Measurements from ENCODE around the gene ADRM1.

ADRM1 gene

DNA sequence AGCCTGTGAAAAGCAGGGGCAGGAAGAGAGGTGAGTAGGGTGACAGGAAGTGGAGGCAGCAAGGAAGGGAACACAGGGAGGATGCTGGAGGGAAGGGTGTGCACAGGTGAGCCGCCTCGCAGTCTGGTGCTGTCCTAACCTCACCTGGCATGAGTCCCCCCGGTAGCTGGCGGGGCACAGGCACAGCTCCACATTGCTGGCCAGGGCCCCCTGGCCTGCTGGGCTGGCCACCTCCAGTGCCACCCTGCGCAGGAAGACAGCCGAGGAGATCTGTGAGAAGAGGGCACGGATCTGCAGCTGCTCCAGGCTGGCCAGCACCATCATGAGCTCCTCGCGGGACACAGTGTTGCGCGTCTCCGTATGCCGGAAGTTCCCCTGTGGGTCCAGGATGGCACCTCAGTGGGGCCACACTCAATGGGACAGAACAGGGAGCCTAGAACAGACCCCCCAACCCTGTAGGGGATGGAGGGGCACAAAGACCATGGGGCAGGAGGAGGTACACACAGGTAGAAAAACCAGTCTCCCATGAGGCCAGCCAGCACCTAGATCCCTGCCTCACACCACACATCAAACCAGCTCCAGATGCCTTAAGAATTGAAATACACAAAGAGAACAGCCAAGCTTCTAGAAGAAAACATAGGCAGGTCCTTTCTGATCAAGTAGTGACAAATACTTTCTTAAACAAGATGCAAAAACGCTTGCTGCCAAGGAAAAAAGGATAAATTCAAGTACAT lies 22.5 kb downstream of the ADRM1 start:
- no peak for DNase-seq (ENCODE audit: low spot score)

DNA sequence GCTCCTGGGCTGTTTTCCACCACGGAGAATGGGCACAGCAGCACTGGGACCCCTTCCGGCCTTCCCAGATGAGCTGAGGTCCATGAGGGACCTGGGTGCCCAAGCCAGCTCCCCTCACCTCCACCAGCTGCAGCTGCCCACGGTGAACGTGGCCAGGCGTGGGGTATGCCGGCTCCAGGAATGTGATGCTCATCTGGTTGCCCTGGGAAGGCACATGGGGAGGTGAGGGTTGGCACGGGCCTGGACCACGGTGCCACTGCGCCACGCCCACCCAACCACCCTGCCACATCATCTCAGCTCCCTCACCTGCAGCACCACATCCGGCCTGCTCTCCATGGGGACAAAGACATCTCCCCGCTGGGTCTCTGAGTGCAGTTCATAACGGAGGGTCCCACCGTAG lies 23.8 kb downstream of the ADRM1 start:
- DNase-seq (ENCODE audit: low spot score): no peak

DNA sequence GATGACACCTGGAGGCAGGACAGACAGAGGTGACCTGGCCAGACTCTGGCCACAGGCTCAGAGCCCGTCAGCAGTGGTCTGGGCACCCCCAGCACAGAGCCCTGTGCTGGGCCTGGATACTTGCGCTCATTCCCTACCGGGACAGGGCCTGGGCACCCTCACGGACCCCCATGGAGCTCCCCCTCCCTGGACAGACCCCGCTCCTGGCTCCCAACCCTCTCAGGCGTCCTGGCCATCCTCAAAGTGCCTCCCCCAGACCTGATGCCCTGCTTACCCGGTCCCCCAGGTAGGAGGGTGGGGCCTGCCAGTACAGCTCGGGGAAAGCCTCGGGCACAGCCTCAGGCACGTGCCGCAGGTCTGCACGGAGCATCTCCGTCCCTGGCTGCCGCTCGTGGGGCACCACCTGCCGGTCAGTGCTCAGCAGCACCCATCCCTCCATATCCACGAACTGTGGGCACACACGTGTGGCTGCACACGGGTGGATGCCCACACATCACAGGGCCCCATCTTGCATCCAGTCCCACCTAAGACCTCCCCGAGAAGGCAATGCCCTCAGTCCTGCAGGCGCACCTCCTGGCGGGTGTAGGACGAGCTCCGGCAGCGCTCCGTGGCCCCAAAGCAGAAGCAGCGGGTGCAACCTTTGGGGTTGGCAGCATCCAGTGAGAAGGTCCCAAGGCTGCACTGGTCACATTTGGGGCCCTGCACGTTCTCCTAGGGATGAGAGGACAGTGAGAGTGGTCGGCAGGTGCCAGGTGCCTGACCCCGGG lies 24.3 kb downstream of the ADRM1 start:
- no peak for DNase-seq (ENCODE audit: low spot score)

DNA sequence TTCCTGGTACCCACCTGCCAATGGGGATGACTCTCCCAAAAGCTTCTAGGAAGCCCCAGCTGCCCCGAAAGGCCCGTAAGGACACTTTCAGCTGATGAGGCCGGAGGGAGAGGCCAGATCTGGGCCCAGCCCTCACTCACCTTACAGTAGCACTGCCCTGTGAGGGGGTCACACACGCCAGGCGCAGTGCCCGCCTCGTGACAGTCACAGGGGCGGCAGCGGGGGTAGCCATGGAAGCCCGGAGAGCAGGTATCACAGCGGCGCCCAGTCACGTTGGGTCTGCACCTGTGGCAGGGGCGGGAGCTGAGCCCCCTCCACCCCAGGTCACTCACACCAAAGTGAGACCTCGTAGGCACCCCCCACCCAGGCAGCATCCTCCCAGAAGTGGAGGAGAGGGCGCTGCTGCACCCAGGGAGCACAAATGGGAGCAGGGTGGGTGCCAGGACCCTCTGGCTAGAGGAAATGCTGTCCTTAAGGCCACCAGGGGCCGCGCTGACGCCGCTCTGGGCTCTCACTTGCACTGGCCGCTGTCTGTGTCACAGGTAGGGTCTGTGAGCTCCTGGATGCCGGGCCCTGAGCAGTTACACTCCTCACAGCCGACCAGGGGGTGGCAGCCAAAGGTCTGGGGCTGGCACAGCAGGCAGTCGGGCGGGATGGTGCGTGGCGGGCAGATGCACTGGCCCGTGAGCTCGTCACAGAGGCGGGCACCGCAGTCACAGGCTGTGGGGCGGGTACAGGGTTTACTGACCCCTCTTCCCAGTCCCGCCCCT lies 25.1 kb downstream of the ADRM1 start:
- DNase-seq (ENCODE audit: low spot score): no peak

DNA sequence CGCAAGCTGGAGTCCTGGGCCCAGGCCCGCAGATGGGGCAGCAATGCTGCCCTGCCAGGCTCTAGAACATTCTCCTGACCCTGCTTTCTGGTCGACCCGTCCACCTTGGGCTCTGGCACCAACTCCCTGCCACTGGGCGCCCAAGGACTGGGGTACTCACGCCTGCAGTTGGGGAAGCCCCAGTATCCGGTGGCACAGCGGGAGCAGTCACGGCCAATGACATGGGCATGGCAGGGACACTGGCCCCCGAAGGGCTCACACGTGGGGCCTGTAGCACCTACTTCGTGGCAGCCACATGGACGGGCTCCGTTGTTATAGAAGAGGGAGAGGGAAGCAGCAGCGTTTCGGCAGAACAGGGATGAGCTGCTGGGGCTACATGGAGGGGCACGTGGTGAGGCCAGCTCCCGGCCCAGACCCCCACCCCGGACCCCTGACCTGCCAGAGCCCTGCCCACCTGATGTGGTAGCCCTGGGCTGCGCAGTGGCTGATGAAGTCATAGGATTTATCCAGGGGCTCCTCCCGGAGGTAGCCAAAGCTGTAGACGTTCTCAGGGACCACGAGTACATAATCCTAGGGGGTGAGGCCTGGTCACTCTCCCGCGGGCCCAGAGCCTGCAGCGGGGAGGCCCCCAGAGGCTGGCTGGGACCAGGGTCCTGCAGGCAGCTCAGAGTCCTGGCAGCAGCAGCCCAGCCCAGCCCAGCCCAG lies 26.0 kb downstream of the ADRM1 start:
- DNase-seq (ENCODE audit: low spot score): no peak

DNA sequence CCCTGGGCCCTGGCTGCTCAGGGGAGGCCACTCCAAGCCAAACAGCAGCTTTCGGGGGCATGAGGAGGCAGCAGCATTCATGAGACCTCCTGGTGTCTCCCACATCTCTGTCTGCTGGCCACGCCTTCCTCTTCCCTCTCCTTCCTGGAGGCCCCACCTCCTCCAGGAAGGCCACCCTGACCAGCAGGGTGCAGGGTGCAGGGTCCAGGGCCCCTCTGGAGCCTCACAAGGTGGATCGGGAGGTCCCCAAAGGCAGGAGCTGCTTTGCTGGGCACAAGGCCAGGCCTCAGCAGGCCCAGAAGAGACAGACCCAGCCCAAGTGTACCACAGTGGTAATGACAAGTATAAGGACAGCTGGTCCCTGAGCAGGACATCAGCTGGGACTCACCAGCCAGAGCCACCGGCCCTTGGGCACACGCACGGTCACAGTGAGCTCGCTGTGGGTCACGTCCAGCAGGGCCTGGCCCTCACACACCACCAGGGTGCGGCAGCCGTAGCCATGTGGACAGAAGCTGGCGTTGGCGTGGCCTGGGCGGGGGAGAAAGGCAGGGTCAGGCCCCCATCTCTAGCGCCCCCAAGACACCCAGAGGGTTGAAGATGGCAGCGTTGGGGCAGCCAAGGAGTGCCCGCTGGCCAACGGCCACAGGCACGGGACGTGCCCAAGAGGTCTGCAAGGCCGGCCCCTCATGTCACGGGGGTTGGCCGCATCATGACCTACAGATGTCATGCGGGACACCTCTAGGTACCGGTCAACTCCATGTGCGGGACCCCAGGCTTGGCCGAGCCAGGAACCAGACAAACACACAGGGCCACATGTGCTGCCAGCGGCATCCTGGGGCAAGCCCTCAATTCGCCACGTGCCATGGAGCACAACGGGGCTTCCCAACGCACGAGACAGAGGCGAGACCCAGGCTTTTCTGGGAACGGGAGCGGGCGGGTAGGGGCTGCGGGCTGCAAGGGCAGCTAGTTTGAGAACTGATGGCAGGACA lies 26.9 kb downstream of the ADRM1 start:
- DNase-seq (ENCODE audit: low spot score): no peak

DNA sequence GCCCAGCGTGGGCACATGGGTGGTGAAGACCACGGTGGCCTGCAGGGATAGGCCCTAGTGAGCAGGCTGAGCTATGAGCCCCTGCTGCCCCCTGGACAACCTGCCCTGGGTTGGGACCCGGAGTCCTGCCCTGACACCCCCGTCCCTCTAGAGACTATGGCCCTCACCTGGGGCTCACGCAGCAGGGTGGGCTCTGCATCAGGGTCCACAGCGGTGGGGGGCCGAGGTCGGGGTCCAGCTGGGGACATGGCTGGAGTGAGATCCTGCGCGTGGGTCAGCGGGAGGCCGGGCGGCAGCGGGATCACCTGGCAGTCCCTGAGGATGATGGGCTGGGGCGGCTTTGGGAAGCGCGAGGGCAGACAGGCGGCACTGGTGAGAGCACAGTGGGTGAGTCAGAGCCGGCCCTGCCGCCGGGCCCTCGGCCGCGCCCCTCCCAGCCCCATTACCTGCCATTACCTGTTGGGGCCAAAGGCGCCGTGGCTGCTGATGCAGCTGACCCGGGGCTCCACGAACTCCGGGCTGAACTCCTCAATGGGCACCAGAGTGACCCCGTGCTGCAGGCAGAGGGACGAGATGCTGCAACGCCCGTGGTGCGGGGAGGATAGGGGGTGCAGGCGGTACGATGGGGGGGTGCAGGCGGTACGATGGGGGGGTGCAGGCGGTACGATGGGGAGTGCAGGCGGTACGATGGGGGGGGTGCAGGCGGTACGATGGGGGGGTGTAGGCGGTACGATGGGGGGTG lies 27.9 kb downstream of the ADRM1 start:
- DNase-seq (ENCODE audit: low spot score): no peak

DNA sequence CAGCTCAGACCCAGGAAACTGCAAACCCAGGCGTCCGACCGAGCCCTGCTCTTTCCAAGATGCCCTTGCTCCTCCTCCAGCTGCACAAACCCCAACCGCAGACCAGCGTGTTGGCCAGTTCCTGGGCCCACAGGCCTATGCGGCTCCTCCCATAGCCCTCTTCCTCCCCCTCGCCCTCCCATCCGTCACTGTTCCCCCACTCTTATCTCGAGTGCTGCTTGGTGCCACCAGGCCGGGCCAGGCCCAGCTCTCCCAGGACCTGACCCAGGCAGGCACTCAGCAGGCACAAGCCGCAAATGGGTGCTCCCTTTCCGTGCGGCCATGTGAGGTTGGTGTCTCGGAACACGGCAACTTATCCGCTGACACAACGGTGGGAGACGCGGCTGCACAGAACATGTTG lies 28.6 kb downstream of the ADRM1 start:
- DNase-seq (ENCODE audit: low spot score): no peak

DNA sequence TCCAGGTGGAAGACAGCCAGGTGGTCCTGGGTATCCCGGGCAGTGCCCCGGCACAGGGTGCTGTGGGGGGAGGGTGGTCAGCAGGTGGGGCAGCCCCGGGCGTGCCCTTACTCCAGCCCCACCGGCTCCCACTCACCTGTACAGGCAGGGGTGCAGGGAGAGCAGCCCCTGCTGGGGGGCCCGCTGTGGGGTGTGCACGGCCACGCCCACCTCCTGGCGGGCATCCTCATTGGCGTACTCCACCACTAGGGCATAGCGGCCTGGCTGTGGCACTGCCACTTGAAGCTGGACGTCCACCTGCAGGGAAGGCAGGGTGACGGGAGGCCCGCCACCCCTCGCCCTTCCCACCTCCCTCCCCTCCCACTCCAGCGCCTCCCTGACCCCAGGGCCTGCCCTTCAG lies 29.6 kb downstream of the ADRM1 start:
- no peak for DNase-seq (ENCODE audit: low spot score)

DNA sequence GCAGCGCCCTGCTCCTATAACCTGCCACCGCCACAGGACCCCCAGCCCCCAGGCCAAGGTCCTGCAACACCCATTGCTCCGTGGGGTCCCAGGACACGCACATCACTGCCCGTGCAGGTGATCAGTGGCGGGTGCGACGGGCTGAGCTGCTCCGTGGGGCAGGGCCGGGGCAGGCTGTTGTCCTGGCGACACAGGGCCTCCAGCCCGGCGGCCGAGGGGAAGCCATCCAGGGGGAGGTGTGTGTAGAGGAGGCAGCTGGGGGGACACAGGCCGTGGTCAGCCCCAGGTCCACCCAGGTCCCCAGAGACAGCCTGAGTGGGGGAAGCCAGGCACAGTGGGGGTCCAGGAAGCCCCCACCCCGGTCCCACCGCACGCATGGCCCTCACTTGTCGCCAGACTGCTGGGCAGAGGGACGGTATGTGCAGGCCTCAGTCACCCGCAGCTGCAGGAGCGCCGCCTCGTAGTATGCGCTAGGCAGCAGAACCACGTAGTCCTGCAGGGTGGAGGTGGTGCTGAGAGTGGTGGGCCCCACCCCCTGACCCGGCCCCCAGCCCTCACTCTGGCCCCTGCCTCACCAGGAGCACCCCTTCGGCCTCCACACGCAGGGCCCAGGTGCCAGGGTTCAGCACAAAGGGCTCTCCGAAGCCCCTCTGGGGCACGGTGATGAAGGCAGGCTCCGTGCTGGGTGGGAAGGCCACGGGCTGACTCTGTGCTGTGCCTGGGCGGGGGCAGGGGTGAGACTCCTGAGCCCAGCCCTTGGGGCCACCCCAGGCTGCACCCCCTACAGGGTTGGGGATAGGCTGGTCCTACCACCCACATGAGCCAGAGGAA lies 30.4 kb downstream of the ADRM1 start:
- no peak for DNase-seq (ENCODE audit: low spot score)

DNA sequence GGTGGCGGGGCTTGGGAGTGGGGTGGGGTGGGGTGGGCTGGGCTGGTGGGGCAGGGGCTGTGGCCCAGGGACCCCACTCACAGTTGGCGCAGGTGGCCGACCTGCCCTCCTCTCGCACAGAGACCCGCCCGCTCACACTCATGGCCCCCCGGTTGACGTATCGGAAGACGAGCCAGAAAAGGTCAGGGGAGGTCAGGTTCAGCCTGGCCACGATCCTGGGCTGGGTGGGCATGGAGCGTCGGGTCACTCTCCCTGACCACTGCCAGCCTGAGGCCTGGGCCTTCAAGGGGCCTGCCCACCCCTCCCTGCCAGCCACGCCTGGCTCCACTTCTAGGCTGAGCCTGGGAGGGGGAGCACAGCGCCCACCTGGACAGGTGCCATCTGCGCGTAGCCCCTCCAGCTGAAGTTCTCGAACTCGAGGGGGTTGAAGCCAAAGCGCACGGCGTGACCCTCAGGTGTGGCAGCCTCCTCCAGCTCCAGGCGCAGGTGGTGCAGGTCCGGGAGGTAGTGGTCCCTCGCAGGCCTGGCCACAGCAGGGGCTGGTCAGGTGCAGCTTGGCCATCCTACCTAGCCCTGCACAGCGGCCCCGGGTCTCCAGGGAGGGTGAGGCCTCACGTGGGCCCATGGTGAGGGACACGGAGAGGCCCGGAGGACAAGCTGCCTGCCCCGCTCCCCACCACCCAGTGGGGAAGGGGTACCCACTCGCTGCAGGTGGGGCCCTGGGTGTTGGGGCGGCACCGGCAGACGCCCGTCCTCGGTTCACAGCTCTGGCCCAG lies 31.2 kb downstream of the ADRM1 start:
- no peak for DNase-seq (ENCODE audit: low spot score)

DNA sequence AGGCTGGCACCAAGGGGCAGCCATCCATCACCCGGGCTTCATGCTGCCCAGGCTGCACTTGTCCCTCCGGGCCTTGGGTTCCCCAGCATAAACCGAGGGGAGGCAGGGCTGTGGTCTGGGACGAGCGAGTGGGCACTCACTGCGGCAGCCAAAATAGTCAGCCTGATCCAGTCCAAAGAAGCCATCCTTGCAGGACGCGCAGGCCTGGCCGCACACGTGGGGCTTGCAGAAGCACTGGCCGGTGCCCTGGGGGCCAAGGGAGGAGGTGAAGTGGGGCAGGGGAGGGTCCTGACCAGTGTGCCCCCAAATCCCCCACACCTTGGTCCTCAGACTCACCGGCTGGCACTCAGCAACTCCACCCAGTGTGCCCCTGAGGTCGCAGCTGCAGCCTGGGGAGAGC lies 32.1 kb downstream of the ADRM1 start:
- no peak for DNase-seq (ENCODE audit: low spot score)

DNA sequence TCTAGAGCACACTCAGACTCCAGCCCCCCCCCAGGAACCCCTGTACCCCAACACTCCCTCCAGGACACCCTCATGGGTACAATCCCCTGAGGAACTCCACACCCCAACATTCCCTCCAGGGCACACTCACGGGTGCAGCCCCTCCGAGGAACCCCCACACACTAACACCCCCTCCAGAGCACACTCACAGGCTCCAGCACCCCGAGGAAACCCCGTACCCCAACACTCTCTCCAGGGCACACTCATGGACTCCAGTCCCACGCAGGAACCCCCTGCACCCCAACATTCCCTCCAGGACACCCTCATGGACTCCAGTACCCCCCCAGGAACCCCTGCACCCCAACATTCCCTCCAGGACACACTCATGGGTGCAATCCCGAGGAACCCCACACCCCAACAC lies 32.7 kb downstream of the ADRM1 start:
- DNase-seq (ENCODE audit: low spot score): no peak

DNA sequence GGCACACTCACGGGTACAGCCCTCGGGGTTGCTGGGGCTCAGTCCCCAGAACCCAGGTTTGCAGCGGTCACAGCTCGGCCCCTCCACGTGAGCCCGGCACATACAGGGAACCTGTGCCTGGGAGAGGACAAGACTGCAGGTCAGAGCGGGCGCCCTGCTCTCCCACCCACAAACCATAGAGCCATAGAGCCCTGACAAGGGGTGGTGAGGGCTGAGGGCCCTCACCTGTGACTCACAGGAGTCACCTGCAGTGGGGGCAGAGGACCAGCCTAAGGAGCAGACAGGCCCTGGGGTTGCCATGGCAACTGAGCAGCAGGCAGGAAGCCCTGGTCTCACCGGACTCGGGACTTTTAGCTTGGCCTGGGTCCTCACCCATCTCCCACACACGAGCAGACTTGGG lies 33.5 kb downstream of the ADRM1 start:
- no peak for DNase-seq (ENCODE audit: low spot score)

DNA sequence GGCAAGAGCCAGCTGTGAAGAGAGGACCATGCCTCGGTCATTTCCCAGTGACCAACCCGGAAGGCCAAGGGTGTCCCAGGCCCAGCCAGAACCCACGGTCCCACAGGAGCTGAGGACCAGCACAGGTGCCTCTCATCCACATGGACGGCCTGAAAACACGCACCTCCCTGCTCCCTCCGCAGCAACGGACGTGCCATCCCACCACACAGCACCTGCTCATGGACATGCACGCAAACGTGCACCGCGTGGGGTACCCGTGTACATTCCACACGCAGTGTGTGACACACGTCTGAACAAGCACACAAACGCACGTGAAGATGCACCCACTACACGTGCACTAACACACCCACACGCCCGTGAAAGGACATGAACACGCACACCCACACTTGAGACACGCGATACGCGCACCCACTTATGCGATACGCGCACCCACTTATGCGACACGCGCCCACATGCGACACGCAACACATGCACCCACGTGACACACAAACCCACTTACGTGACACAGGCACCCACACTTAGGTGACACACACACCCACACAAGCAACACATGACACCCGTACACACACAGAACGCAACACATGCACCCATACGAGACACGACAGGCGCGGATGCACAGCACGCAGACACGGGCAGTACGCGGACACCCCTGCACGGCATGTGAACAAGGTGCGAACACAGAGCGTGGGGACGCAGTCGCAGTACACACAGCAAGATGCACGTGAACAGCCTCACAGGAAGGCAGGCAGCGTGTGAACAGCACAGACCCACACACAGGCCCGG lies 34.2 kb downstream of the ADRM1 start:
- DNase-seq (ENCODE audit: low spot score): no peak

DNA sequence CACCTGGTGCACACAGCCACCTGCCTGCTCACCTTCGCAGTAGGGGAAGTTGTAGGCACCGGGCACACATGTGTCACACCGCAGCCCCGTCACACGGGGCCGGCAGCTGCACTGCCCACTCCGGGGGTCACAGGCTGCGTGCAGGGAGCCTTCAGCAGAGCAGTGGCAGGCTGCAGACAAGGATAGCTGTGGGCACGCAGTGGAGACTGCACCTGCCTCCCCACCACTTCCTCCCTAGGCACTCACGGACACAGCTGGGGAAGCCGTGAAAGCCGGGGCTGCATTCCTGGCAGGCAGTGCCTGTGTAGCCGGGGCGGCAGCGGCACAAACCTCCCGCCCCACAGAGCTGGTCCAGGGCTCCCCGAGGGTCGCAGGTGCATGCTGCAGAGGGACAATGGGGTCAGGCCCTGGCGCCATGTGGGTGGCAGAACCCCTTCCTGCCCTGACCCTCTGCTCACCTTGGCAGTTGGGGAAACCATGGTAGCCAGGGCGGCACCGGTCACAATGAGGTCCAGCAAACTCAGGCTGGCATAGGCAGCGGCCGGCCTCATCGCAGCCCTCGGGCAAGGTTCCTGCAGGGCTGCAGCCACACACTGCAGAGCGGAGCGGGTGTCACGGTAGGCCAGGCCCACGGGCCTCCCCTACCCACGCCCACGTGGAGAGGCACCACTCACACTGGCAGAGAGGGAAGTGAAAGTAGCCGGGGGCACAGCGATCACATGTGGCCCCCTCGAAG lies 34.9 kb downstream of the ADRM1 start:
- no peak for DNase-seq (ENCODE audit: low spot score)

DNA sequence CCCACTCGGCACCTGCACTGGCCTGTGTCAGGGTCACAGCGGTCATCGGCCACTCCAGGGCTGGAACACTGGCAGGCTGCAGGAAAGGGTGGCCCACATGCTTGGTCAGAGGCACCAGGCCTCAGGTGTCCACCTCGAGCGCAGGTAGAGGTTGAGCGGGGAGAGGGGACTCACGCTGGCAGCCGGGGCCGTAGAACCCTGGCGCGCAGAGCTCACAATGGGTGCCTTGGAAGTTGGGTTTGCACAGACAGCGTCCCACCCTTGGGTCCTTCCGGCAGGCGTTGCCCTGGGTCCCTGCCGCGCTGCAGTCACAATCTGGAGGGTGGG lies 35.5 kb downstream of the ADRM1 start:
- DNase-seq (ENCODE audit: low spot score): no peak
